Thoracic aorta (tissue), 2 donors: Measurements from ENCODE around the gene UBQLN3. TPM values are rescaled to one million over a fixed set of nuclear protein-coding genes. Genes with fewer than 3 reads are reported as not detected.

Experiments used
- ATAC-seq: fragments of 150-250 bp; one replicate; pipeline ENCODE4 v1.8.0; 2017; ENCODE audit warnings: low read depth; ENCODE audit not compliant: insufficient number of reproducible peaks, low FRiP score
- DNase-seq: peaks from one replicate; pipeline ENCODE4 v3.0.0-alpha.2; 2020; ENCODE audit warnings: low spot score
- H3K27ac ChIP-seq, 2 donors: fragments of 200-600 bp; sonication (generic); 1 replicate in 1 of 2; 2 replicates in 1 of 2; pipeline ENCODE4 v1.5.1; 2016; ENCODE audit warnings: mild to moderate bottlenecking in 2 of 2, moderate library complexity in 2 of 2
- H3K27me3 ChIP-seq: fragments of 200-600 bp; sonication (generic); replicated peaks from 2 replicates; pipeline ENCODE4 v1.6.0; 2016; ENCODE audit warnings: mild to moderate bottlenecking; ENCODE audit not compliant: insufficient read depth
- H3K36me3 ChIP-seq: fragments of 200-600 bp; sonication (generic); one replicate; pipeline ENCODE4 v1.5.1; 2016
- H3K4me1 ChIP-seq, 2 donors: fragments of 200-600 bp; sonication (generic); 1 replicate in 1 of 2; 2 replicates in 1 of 2; pipeline versions ENCODE4 v1.5.1 to v1.6.0; 2016; ENCODE audit warnings: low read depth in 2 of 2, mild to moderate bottlenecking in 1 of 2; ENCODE audit not compliant: control insufficient read depth in 1 of 2
- H3K4me3 ChIP-seq: fragments of 200-600 bp; sonication (generic); 2 replicates; pipeline ENCODE4 v1.5.1; 2016; ENCODE audit warnings: mild to moderate bottlenecking
- H3K9me3 ChIP-seq: fragments of 200-600 bp; sonication (generic); 2 replicates; pipeline ENCODE4 v1.5.1; 2016
- CTCF ChIP-seq: fragments of 200-600 bp; sonication (generic); IDR thresholded peaks from one replicate; pipeline ENCODE4 v1.5.1; 2019; ENCODE audit warnings: antibody characterized with exemption
- total RNA-seq, 2 donors: library from RNA; depleted of rRNA; stranded (reverse); fragments of >200 nt; gene quantifications; one replicate each; pipeline versions ENCODE4 v1.1.0 to v1.2.3, GENCODE V29; 2016

Gene UBQLN3
- total RNA-seq, 2 donors from 2014 or later, result 0.63 to 1.5 TPM

DNA sequence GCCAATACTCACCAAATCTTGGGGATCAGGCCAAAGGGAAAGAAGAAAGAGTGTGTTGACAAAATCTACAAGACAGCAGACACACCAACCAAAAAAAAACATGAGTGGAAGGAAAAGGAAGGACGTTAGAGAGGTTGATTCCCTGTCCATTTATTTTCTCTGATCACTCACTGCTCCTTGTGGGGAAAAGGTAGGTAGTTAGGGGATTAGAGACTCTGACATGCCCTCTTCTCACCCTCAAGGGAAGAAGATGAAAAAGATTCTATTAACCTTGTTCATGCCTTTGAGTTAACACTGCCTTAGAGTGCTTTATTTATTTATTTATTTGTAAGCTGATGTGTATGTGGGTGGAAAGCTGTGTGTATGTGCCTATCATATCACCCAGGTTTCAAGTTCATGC, 38.7 kb upstream of the UBQLN3 start, which contains the start of gene OR52H1:
OR52H1 (minus strand) TSS at position 101 of the 400 bp plus-strand sequence. CDS start 3,035 bp downstream, outside the sequence.
- no peaks in the 10 kb centered on the region for H3K4me1 ChIP-seq
- no peaks in the 10 kb centered on the region for H3K27me3 ChIP-seq
- no peak for TF ChIP-seq CTCF
- ATAC-seq, result no peak
- no peak within 1 kb of the TSS for H3K4me3 ChIP-seq
- no peak within 1 kb of the TSS for H3K27ac ChIP-seq
- no peaks in the 10 kb centered on the region for H3K9me3 ChIP-seq
- DNase-seq, result no peak
- no peaks in the 10 kb centered on the region for H3K36me3 ChIP-seq

GRCh38 chr11:5547982-5548381, 38.2 kb upstream of the UBQLN3 start:
- no peak overlapping the region for H3K27ac ChIP-seq
- H3K4me1 ChIP-seq, result no peaks in the 10 kb centered on the region
- no peak for ATAC-seq

GRCh38 chr11:5546457-5546856, 36.7 kb upstream of the UBQLN3 start:
- H3K27me3 ChIP-seq, result no peaks in the 10 kb centered on the region
- no peak overlapping the region for H3K4me3 ChIP-seq
- no peaks in the 10 kb centered on the region for H3K4me1 ChIP-seq
- no peak for TF ChIP-seq CTCF
- H3K27ac ChIP-seq, result no peak overlapping the region
- DNase-seq (no peak), ATAC-seq (no peak)
- no peaks in the 10 kb centered on the region for H3K9me3 ChIP-seq
- H3K36me3 ChIP-seq, result no peaks in the 10 kb centered on the region

More at GRCh38 chr11:5547982-5548381, 38.2 kb upstream of the UBQLN3 start:
- DNase-seq, result no peak
- TF ChIP-seq CTCF, result no peak
- Histone ChIP-seq H3K27me3 (no peaks in the 10 kb centered on the region), H3K9me3 (no peaks in the 10 kb centered on the region), H3K4me3 (no peak overlapping the region), H3K36me3 (no peaks in the 10 kb centered on the region)

- H3K4me1 ChIP-seq, result no peaks in the 10 kb centered on the region
- no peak overlapping the region for H3K4me3 ChIP-seq
- H3K36me3 ChIP-seq, result no peaks in the 10 kb centered on the region
- no peaks in the 10 kb centered on the region for H3K9me3 ChIP-seq
- ATAC-seq, result no peak
- no peak for DNase-seq
- no peak overlapping the region for H3K27ac ChIP-seq
- no peak for TF ChIP-seq CTCF
- H3K27me3 ChIP-seq, result no peaks in the 10 kb centered on the region
Measured at GRCh38 chr11:5541427-5541826, 31.7 kb upstream of the UBQLN3 start.

- Histone ChIP-seq H3K4me1 (no peaks in the 10 kb centered on the region), H3K9me3 (no peaks in the 10 kb centered on the region), H3K27me3 (no peaks in the 10 kb centered on the region), H3K4me3 (no peak overlapping the region), H3K36me3 (no peaks in the 10 kb centered on the region), H3K27ac (no peak overlapping the region)
- no peak for TF ChIP-seq CTCF
- DNase-seq (no peak), ATAC-seq (no peak)
Measured at GRCh38 chr11:5536482-5536881, 26.7 kb upstream of the UBQLN3 start.
